ENCODE measurements around the gene TMED9.
"Not testable (repeated sequence)": the region's sequence is repeated elsewhere in the genome, so short reads cannot be mapped to it uniquely, and the experiment has no call there.

Gene TMED9

DNA sequence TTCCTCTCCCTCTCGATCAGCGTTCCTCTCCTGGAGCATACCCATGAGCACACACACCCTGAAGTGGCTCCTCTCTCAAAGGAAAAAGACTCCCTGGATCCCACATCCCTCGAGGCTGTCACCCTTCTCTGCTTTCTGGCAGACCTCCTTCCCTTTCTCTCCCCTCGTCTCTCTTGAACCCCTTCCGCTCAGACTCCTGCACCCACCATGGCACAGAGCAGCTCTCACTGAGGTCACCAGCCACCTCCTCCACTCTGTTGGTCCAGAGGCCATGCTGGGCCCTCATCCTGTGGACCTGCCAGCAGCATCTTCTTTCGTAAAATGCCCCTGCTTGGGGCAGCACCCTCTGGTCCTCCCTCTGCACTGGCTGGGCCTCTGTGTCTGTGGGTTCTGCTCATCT is 13.7 kb downstream of the TMED9 start:
- DNase-seq (ENCODE audit: low read depth in 3 of 3, low spot score in 1 of 3): no peak

DNA sequence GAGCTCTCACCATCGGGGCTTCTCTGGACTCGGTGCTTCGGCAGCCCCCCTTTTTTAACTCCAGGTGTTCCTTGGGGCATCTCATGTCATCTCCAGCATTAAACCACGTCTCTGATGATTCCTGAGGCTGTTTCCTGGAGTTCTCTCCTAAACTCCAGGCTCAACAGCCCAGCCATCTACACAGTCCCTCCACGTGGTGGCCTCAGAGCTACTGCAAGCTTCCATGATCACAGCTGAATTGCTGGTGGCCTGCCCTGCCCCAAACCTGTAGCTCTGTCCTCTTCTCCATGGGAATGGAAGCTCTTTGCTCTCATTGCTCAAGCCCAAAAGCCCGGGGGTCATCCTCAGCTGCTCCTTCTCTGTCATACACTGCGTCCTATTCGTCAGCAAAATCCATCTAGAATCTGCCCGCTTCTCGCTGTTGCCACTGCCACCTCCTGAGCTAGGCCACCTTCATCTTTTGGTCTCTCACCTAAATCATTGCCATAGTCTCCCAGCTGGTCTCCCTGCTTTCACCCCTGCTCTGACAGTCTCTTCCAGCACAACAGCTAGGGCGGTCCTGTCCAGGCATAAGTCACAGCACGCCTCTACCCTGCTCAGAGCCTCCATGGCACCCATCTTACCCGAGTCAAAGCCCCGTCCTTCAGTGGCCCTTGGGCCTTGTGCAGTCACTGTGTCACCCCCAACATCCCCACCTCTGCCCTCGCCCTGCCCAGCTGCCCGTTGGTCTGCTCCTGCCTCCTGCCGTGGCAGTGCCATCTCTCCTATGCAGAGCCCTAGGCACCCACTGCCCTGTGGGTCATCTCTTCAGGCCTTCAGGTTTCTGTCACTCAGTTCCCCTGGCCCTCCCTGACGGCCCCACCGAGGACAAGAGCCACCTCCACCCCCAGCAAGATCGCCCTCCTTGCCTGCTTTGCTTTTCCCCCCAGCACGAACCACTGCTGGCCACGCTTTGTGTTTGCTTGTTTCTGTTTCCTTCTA is 14.4 kb downstream of the TMED9 start:
- DNase-seq (ENCODE audit: low read depth in 3 of 3, low spot score in 1 of 3): no peak

DNA sequence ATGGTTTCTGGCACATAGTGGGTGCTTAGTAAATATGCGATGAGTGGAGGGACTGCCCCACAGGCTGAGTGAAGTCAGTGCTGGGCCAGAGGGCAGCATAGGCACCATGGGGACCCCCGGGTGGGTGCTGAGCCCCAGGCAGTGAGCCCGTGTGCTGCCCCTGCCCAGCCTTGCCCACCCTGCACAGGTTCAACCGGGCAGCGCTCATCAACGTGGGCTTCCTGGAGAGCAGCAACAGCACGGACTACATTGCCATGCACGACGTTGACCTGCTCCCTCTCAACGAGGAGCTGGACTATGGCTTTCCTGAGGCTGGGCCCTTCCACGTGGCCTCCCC is 15.1 kb downstream of the TMED9 start:
- no peak for DNase-seq (ENCODE audit: low read depth in 3 of 3, low spot score in 1 of 3)

DNA sequence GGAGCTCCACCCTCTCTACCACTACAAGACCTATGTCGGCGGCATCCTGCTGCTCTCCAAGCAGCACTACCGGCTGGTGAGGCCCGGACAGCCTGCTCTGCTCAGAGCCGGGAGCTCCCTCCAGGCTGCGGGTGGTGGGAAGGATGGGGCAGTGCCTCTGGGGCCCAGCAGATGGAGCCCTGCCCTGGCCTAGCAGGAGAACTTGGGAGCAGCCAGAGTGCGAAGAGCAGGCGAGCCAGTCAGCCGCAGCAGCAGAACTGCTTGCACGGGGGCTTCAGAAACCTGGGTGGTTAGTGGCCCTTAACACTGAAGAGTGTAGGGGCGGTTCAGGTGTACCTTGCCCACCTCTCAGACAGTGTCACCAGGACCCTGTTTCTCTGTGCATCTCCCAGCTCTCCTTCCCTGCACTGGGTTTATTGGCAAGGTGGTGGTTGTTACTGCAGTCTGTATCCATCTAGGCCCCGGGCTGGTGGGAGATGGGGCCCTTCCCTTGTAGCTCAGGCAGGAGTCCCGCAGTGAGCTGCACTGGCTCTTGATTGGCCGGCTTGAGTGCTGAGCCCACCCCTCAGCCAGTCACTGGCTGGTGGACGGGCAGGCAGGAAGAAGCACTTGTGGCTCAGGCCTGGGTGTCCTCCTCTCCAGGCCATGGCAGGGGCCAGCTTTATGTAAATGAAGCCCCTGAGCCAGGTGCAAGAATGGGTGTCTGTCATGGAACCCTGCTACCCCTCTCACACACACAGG is 15.6 kb downstream of the TMED9 start:
- DNase-seq (ENCODE audit: low read depth in 3 of 3, low spot score in 1 of 3): peak in 2 of 3 donors; percentile 24 to 50

DNA sequence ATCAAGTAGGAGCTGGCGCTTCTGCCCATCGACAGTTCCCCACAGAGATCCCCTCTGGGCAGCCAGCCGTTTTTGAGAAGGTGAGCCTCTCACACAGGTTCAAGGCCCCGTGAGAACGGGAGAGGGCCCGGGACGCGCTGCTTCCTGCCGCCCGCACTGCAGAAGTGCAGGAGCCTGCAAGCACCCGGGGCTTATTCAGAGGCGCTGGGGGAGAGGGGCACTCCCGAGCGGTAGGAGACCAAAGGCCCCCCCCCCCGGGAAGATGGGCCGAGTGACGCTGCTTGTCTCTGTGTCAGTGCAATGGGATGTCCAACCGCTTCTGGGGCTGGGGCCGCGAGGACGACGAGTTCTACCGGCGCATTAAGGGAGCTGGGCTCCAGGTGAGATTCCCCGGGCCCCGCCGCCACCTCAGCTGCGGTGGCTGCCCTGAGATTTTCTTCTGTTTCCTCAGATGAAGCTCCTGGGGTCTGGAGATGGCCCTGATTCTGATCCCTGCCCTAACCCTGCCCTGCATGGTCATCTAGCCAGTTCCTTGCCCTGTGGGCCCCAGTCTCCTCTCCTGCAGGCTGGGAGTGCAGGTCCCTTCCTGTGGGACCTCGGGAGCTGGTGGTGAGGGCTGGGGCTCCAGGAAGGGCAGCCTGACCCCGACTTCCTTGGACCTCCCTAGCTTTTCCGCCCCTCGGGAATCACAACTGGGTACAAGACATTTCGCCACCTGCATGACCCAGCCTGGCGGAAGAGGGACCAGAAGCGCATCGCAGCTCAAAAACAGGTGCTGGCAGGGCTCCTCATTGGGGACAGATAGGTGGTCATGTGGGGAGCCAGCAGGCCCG is 16.5 kb downstream of the TMED9 start:
- no peak for DNase-seq (ENCODE audit: low read depth in 3 of 3, low spot score in 1 of 3)

DNA sequence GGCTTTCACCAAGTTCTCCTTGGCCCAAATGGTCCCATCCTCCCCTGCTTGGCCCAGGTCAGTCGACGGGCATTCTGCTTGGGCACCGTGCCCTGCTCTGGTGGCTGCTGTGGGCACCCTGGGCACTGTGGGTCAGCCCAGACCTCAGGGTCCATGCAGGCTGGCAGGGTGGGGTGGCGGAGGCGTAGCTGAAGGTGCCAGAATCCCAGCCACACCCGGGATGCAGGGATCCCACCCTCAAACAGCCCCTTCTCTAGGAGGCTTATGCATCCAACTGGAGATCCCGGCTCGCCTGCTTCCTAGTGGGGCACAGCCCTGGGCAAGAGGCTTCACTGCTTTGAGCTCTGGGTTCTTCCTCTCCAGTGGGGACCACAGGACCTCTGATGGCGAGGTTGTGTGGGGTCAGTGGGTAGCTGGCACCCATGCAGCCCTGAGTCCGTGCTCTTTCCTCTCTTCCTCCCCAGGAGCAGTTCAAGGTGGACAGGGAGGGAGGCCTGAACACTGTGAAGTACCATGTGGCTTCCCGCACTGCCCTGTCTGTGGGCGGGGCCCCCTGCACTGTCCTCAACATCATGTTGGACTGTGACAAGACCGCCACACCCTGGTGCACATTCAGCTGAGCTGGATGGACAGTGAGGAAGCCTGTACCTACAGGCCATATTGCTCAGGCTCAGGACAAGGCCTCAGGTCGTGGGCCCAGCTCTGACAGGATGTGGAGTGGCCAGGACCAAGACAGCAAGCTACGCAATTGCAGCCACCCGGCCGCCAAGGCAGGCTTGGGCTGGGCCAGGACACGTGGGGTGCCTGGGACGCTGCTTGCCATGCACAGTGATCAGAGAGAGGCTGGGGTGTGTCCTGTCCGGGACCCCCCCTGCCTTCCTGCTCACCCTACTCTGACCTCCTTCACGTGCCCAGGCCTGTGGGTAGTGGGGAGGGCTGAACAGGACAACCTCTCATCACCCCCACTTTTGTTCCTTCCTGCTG is 17.4 kb downstream of the TMED9 start:
- no peak for DNase-seq (ENCODE audit: low read depth in 3 of 3, low spot score in 1 of 3)

DNA sequence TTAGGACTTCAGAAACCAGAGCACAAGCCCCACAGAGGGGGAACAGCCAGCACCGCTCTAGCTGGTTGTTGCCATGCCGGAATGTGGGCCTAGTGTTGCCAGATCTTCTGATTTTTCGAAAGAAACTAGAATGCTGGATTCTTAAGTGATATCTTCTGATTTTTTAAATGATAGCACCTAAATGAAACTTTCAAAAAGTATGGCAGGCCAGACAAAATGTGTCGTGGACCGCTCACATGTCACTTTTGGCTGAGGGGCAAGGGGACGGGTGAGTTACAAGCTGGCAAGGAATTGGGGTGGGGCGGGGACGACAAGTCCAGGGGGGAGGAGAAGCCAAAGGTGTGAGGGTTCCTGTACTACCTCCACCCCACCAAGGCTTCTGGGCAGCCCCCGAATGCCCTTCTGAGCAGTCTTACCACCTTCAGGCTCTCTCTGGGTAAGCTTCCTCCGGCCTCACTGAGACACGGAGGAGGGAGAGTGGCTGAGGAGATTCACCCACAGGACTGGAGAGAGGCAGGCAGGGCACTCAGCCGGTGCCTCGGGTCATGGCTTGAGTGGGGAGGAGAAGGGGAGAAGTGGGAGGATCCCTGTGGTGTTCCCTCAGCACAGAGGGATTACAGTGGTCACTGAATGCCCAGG is 18.2 kb downstream of the TMED9 start:
- DNase-seq (ENCODE audit: low read depth in 3 of 3, low spot score in 1 of 3): no peak

DNA sequence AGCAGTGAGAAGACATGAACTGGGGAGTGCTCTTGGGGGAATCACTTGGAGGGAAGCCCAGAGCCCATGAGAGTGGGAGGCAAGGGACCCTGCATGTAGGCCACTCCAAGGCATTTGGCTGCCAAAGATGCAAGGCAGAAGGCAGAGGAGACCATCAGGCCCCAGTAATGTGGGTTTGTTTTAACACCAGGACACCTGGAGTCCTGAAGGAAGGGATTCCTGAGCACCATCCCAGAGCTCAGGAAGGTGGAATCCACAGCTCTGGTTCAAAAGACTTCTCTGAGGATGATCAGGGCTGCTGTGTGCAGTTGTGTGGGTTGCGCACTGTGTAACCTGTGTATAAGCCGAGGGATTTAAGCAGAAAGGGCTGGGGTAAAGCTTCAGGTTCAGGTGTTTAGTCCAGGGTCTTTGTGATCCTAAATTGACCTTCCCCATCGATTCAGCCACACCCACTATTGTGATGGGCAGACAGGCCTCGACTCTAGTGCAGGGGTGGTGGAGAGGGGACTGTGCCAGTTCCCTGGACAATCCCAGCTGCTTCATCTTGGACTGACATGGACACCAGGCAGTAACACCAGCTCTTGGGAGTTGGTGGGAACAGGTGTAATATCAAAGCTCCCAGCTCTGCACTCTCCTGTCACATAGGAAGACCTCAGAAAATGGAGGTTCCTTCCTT is 18.9 kb downstream of the TMED9 start:
- DNase-seq (ENCODE audit: low read depth in 3 of 3, low spot score in 1 of 3): no peak

DNA sequence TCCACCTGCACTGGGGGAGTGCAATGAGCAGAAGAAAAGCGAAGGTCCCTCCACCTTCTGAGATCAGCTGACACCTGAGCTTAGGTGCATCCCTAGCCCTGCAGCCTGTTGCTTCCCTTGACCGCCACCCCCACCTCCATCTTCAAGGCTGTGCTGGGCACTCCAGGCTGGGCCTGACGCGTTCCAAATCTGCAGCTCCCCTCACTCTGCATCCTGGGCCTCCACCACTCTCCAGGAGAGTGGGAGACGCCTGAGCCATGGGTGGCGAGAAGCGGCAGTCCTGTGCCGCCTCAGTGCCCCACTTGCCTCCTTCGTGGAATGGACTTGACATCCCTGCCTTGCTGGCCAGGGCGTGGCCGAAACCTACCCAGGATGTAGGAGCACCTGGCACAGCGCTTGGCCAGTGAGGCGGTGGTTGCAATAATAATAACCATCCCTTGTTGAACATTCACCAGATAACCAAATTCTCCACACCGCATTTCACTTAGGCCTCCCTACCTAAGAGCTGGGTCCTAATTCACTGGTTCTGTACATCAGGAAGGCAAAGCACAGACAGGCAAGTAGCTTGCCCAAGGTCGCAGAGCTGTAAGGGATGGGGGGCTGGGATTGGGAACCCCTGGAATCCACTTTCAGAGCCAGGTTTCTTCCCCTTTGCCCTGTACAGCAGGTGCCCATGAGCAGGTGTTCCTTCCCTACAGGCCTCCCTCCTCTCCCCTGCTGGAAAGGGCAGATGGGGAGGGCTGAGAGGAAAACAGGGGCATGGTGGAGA is 19.6 kb downstream of the TMED9 start:
- no peak for DNase-seq (ENCODE audit: low read depth in 3 of 3, low spot score in 1 of 3)

DNA sequence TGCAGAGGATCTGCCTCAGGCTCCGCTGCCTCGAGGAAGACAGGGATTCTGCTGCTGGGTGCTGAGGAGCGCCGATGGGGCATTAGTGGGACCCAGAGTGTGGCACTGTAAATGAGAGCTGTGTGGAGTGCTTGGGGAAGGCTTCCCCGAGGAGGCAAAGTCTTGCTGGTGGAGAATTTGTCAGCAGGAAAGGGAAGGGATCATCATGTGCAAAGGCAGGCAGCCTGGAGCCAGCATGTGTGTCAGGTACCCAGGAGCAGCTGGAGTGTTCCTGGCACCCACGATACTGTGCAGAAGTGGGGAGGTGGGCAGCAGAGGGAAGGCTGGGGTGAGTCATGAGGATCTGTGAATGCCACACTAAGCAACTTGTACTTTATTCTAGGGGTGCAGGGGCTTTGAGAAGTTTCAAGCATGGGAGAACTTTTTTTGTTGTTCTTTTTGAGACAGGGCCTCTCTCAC is 20.2 kb downstream of the TMED9 start:
- DNase-seq (ENCODE audit: low read depth in 3 of 3, low spot score in 1 of 3): no peak

DNA sequence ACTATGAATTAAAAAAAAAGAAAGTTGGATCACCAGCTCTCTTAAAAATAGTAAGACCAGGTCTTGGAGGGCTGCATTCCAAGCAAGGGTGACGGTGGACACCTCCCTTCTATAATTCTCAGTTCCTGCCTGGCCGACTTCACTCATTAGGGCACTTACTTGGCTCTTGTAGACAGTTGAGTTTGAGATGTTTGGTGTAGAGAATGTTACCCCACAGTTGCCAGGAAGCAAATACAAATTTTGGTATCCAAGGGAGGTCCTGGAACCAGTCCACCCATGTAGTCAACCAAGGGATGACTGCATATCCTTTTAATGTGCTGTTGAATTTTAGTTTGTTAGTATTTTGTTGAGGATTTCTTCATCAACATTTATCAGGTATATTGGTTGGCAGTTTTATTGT is 28.6 kb downstream of the TMED9 start:
- DNase-seq (ENCODE audit: low read depth in 3 of 3, low spot score in 1 of 3): no peak

DNA sequence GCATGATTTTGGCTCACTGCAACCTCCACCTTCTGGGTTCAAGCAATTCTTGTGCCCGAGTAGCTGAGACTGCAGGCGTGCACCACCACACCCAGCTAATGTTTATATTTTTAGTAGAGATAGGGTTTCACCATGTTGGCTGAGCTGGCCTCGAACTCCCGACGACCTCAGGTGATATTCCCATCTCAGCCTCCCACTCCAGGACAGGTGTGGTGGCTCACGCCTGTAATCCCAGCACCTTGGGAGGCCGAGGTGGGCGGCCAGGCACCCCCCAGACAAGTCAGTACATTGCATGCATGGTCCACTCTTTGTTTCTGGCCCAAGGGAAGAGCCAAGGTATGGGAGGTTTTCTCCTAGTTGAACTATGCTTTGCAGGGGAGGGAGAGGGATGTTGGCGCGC is 32.2 kb downstream of the TMED9 start:
- DNase-seq (ENCODE audit: low read depth in 3 of 3, low spot score in 1 of 3): not testable (repeated sequence)

DNA sequence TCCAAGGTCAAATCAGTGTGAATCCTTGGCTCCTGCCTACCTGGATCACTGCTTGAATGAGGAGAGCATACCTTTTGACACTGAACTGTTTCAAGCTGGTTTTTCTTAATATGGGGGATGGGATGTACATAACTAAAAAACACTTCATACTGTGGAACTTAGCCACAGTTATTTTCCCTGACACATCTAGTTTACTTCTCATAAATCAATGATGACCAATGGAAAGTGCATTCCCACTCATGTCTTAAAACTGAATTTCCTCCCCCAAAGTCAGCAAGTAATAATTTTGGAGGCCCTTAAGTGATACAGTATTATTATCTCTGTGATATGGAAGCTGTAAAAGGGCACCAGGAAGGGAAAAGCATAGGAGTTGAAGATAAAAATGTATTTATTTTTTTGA is 38.2 kb downstream of the TMED9 start:
- DNase-seq (ENCODE audit: low read depth in 3 of 3, low spot score in 1 of 3): not testable (repeated sequence)

DNA sequence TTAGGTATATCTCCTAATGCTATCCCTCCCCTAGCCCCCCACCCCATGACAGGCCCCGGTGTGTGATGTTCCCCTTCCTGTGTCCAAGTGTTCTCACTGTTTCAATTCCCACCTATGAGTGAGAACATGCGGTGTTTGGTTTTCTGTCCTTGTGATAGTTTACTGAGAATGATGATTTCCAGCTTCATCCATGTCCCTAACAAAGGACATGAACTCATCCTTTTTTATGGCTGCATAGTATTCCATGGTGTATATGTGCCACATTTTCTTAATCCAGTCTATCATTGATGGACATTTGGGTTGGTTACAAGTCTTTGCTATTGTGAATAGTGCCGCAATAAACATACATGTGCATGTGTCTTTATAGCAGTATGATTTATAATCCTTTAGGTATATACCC is 42.9 kb downstream of the TMED9 start:
- DNase-seq (ENCODE audit: low read depth in 3 of 3, low spot score in 1 of 3): not testable (repeated sequence)

DNA sequence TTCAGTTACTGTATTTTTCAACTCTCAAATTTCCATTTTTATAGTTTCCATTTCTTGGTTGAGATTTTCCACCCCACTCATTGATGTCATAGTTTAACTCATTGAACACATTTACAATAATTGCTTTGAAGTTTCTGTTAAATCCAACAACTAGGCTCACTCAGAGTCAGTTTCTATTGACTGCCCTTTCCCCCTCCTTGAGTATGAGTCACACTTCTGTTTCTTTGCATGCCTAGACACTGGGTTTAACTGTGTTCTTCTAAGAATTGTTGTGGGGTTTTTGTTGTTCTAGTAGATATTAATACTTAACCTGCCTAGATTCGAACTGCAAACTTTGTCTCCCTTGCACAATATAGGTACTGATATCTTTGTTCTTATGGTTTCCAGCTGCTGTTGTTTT is 53.5 kb downstream of the TMED9 start:
- not testable (repeated sequence) for DNase-seq (ENCODE audit: low read depth in 3 of 3, low spot score in 1 of 3)
